HL-60 (cell line): ENCODE data around the gene FCGBP.

Experiments
- DNase-seq, 2 experiments: peaks; one replicate each; pipeline ENCODE4 v3.0.0-alpha.2; 2010 to 2020; ENCODE audit warnings: low read depth in 1 of 2, low spot score in 1 of 2
- H3K27ac ChIP-seq: fragments of 250-450 bp; sonication (Bioruptor Pico); replicated peaks from 2 replicates; pipeline ENCODE4 v1.5.1; 2020; ENCODE audit warnings: mild to moderate bottlenecking, moderate library complexity
- H3K27me3 ChIP-seq: fragments of 250-450 bp; sonication (Bioruptor Pico); 2 replicates; pipeline ENCODE4 v1.5.1; 2021; ENCODE audit warnings: mild to moderate bottlenecking, moderate library complexity; ENCODE audit not compliant: insufficient read depth, poor library complexity, severe bottlenecking
- H3K4me3 ChIP-seq: replicated peaks from 2 replicates; pipeline ENCODE4 v1.5.1; 2011; ENCODE audit warnings: mild to moderate bottlenecking, control low read depth, low read length; ENCODE audit not compliant: insufficient read depth
- GABPA ChIP-seq: IDR thresholded peaks from 2 replicates; pipeline ENCODE4 v1.6.1; 2012; ENCODE audit warnings: low read depth
- POLR2AphosphoS5 ChIP-seq: IDR thresholded peaks from 2 replicates; pipeline ENCODE4 v1.6.1; 2012; ENCODE audit warnings: low read depth
- SPI1 ChIP-seq: IDR thresholded peaks from 2 replicates; pipeline ENCODE4 v1.6.1; 2012; ENCODE audit warnings: low read depth, mild to moderate bottlenecking, borderline replicate concordance
- TF ChIP-seq, protein P1 (sequence below): IDR thresholded peaks from 2 replicates; pipeline ENCODE4 v1.6.1; 2012; ENCODE audit warnings: low read depth; ENCODE audit not compliant: insufficient replicate concordance
- TF ChIP-seq, protein P2 (sequence below): IDR thresholded peaks from one replicate; pipeline ENCODE4 v1.5.1; 2011; ENCODE audit warnings: low read length, control low read depth, inconsistent platforms; ENCODE audit not compliant: insufficient read depth

The FCGBP gene

DNA sequence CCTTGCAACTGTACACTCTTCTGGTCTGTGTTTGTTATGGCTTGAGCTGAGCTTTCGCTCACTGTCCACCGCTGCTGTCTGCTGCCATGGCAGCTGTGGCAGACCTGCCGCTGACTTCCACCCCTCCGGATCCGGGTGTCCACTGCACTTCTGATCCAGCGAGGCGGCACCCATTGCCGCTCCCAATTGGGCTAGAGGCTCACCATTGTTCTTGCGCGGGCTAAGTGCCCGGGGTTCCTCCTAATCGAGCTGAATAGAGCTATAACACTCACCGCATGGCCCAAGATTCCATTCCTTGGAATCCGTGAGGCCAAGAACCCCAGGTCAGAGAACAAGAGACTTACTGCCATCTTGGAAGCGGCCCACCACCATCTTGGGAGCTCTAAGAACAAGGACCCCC lies 34.4 kb upstream of the FCGBP start:
- no peak for DNase-seq
- no peak overlapping the region for H3K27ac ChIP-seq
- TF ChIP-seq SPI1 (no peak), POLR2AphosphoS5 (no peak), GABPA (no peak)
- TF ChIP-seq, protein P1, sequence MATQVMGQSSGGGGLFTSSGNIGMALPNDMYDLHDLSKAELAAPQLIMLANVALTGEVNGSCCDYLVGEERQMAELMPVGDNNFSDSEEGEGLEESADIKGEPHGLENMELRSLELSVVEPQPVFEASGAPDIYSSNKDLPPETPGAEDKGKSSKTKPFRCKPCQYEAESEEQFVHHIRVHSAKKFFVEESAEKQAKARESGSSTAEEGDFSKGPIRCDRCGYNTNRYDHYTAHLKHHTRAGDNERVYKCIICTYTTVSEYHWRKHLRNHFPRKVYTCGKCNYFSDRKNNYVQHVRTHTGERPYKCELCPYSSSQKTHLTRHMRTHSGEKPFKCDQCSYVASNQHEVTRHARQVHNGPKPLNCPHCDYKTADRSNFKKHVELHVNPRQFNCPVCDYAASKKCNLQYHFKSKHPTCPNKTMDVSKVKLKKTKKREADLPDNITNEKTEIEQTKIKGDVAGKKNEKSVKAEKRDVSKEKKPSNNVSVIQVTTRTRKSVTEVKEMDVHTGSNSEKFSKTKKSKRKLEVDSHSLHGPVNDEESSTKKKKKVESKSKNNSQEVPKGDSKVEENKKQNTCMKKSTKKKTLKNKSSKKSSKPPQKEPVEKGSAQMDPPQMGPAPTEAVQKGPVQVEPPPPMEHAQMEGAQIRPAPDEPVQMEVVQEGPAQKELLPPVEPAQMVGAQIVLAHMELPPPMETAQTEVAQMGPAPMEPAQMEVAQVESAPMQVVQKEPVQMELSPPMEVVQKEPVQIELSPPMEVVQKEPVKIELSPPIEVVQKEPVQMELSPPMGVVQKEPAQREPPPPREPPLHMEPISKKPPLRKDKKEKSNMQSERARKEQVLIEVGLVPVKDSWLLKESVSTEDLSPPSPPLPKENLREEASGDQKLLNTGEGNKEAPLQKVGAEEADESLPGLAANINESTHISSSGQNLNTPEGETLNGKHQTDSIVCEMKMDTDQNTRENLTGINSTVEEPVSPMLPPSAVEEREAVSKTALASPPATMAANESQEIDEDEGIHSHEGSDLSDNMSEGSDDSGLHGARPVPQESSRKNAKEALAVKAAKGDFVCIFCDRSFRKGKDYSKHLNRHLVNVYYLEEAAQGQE = no peak
- TF ChIP-seq, protein P2, sequence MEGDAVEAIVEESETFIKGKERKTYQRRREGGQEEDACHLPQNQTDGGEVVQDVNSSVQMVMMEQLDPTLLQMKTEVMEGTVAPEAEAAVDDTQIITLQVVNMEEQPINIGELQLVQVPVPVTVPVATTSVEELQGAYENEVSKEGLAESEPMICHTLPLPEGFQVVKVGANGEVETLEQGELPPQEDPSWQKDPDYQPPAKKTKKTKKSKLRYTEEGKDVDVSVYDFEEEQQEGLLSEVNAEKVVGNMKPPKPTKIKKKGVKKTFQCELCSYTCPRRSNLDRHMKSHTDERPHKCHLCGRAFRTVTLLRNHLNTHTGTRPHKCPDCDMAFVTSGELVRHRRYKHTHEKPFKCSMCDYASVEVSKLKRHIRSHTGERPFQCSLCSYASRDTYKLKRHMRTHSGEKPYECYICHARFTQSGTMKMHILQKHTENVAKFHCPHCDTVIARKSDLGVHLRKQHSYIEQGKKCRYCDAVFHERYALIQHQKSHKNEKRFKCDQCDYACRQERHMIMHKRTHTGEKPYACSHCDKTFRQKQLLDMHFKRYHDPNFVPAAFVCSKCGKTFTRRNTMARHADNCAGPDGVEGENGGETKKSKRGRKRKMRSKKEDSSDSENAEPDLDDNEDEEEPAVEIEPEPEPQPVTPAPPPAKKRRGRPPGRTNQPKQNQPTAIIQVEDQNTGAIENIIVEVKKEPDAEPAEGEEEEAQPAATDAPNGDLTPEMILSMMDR = no peak
- H3K4me3 ChIP-seq = no peak overlapping the region
- H3K27me3 ChIP-seq = no peaks in the 10 kb centered on the region

DNA sequence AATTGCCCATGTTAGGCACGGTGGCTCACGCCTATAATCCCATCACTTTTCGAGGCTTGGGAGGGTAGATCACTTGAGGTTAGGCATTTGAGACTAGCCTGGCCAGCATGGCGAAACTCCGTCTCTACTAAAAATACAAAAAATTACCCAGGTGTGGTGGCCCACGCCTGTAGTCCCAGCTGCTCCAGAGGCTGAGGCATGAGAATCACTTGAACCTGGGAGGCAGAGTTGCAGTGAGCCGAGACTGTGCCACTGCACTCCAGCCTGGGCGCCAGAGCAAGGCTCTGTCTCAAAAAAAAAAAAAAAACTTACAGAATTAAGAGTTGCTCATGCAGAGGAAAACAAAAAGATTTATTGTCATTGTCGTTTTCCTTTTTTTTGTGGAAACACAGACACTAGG lies 33.1 kb upstream of the FCGBP start:
- Histone ChIP-seq H3K27me3 (no peaks in the 10 kb centered on the region), H3K27ac (no peak overlapping the region), H3K4me3 (no peak overlapping the region)
- TF ChIP-seq GABPA (no peak), POLR2AphosphoS5 (no peak), SPI1 (no peak)
- TF ChIP-seq, protein P2 = no peak
- TF ChIP-seq, protein P1 = no peak
- DNase-seq = no peak

DNA sequence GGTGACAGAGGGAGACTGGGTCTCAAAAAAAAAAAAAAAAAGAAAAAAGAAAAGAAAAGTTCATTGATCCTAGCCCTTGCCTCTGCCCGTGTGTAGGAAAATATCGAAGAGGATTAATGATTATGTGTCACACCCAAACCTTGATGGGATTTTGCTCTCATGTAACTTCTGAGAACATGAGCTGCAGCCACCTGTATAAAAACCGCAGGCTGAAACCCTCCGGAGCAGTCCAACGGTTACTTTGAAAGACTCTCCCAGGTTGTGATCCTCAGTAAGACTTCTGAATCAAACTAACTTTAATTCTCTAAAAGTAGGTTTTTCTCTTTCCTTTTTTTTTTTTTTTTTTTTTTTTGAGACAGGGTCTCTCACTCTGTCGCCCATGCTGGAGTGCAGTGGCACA lies 32.2 kb upstream of the FCGBP start:
- H3K27ac ChIP-seq = no peak overlapping the region
- TF ChIP-seq SPI1 (no peak), GABPA (no peak), POLR2AphosphoS5 (no peak)
- TF ChIP-seq, protein P2 = no peak
- TF ChIP-seq, protein P1 = no peak
- no peak for DNase-seq
- no peaks in the 10 kb centered on the region for H3K27me3 ChIP-seq
- H3K4me3 ChIP-seq = no peak overlapping the region
